Measurements from ENCODE around the gene TLR8. TPM values are rescaled to one million over a fixed set of nuclear protein-coding genes. Genes with fewer than 3 reads are reported as not detected.

TLR8 gene
- total and polyA plus RNA-seq, 10 of the 15 experiments (the other 5 are each of a cell fraction or from before 2014, with no cell fraction given) = 0.04 TPM; not detected in 9

DNA sequence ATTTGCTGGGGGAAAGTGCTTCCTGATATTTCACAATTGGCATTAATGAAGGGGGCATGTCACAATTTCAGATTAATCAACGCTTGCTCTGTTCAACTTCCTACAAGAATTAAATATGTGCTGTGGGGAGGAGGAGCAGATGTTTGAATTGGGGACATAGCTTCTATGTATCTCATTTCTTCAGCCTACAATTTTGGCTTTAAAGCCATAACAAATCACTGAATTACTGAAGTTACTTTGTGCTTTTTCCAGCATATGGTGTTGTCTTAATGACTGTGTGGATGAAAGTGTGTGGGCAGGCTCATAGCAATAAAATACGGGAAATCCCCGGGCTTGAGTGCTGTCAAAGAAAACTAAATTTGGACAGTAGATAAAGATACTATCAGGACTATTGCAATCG, 38.7 kb upstream of the TLR8 start:
- H3K4me3 ChIP-seq = peak overlapping the region; percentile 63
- H3K9me3 ChIP-seq (replicated peaks; ENCODE audit: control insufficient read depth, insufficient read depth, low read length) = no peaks in the 10 kb centered on the region; the same call in 2 of the 3 replicates
- CTCF ChIA-PET = interaction anchor here (1.0 to 3.8 kb wide), 4 partner anchors 24 to 53 kb away, joined by 6 to 22 read pairs (median 8); no protein-coding TSS in a partner anchor
- H2AFZ ChIP-seq (ENCODE audit: control insufficient read depth, low read depth, low read length) = no peak overlapping the region; the same call in 1 of the 2 replicates
- intact Hi-C loops (cut with micrococcal nuclease; ENCODE audit: unreplicated experiment) = loop anchor here (2.0 to 10.0 kb wide), 2 partner anchors 53 to 217 kb away; no protein-coding TSS in a partner anchor
- H3K36me3 ChIP-seq (ENCODE audit: control insufficient read depth in 2 of 2, insufficient read depth in 2 of 2, low read length in 1 of 2) = peaks cover 0 to 12% of the 10 kb centered on the region in 2 experiments; a peak in 2 of 4 replicates
- SMC1A ChIA-PET (ENCODE audit: uncharacterized antibody, unreplicated experiment) = interaction anchor here (0.8 to 8.0 kb wide), 9 partner anchors 9 to 53 kb away, joined by 3 to 77 read pairs (median 4); no protein-coding TSS in a partner anchor
- DNase-seq (ENCODE audit: low read depth, low spot score) (no peak), FAIRE-seq (peak; percentile 87), ATAC-seq (peak; percentile 69)
- RAD21 ChIA-PET (ENCODE audit: unreplicated experiment) = interaction anchor here (0.7 to 5.1 kb wide), 3 partner anchors 24 to 1289 kb away, joined by 3 to 47 read pairs (median 8); no protein-coding TSS in a partner anchor
- H3K79me2 ChIP-seq (ENCODE audit: control insufficient read depth, insufficient read depth, low read length) = peaks cover 58% of the 10 kb centered on the region
- no TSS peak for BruUV-seq (replicated peaks)
- POLR2A ChIA-PET = interaction anchor here (0.8 to 0.9 kb wide), 2 partner anchors 10 to 25 kb away, joined by 3 to 5 read pairs; no protein-coding TSS in a partner anchor
- H3K27me3 ChIP-seq (replicated peaks in 1 of 2; ENCODE audit: control insufficient read depth in 2 of 2, insufficient read depth in 2 of 2, low read length in 1 of 2) = no peaks in the 10 kb centered on the region
- peaks cover 24% of the 10 kb centered on the region for H3K4me1 ChIP-seq (ENCODE audit: control insufficient read depth, insufficient read depth, low read length)
- in situ Hi-C loops (cut with MboI) = no loop called here
- peak overlapping the region; percentile 95 for H3K4me2 ChIP-seq (ENCODE audit: control insufficient read depth, insufficient read depth)
- H3K9ac ChIP-seq (ENCODE audit: control insufficient read depth, insufficient read depth, low read length) = peak overlapping the region; percentile 91
- no peaks in the 10 kb centered on the region for H4K20me1 ChIP-seq (ENCODE audit: control insufficient read depth, insufficient read depth)
- peak overlapping the region; percentile 97 for H3K27ac ChIP-seq (ENCODE audit: control insufficient read depth, insufficient read depth)
- 0% methylated on average over 4 of the region's 4 CpGs for WGBS (ENCODE audit: insufficient coverage, insufficient replicate concordance, low lambda C conversion rate, missing lambda C conversion rate)
- TF ChIP-seq SREBF2 (IDR thresholded peaks at IDR 0.05; ENCODE audit: low read length) = no peak
- no peak for TF ChIP-seq KDM1A (IDR thresholded peaks at IDR 0.05; ENCODE audit: borderline replicate concordance)
- TF ChIP-seq USF2 (IDR thresholded peaks at IDR 0.05; ENCODE audit: borderline replicate concordance, low read depth, low read length) = no peak
- TF ChIP-seq POU2F2 (IDR thresholded peaks at IDR 0.05; ENCODE audit: borderline replicate concordance, low read depth, low read length) = no peak
- no peak for TF ChIP-seq POLR2AphosphoS5 (IDR thresholded peaks at IDR 0.05; ENCODE audit: low read length)
- TF ChIP-seq, protein P1, sequence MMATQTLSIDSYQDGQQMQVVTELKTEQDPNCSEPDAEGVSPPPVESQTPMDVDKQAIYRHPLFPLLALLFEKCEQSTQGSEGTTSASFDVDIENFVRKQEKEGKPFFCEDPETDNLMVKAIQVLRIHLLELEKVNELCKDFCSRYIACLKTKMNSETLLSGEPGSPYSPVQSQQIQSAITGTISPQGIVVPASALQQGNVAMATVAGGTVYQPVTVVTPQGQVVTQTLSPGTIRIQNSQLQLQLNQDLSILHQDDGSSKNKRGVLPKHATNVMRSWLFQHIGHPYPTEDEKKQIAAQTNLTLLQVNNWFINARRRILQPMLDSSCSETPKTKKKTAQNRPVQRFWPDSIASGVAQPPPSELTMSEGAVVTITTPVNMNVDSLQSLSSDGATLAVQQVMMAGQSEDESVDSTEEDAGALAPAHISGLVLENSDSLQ (IDR thresholded peaks at IDR 0.05) = peak; percentile 29; the same call in 1 of the 2 replicates
- TF ChIP-seq SREBF1 (IDR thresholded peaks at IDR 0.05; ENCODE audit: low read length) = no peak
- TF ChIP-seq IRF4 (IDR thresholded peaks at IDR 0.05; ENCODE audit: low read depth, low read length) = no peak
- no peak for TF ChIP-seq ZNF217 (IDR thresholded peaks at IDR 0.05)
- no peak for TF ChIP-seq ESRRA (IDR thresholded peaks at IDR 0.05; ENCODE audit: low read length)
- peak; percentile 51 for TF ChIP-seq RUNX3 (IDR thresholded peaks at IDR 0.05; ENCODE audit: low read length)
- no peak for TF ChIP-seq RB1 (IDR thresholded peaks at IDR 0.05; ENCODE audit: borderline replicate concordance)
- no peak for TF ChIP-seq WRNIP1 (IDR thresholded peaks at IDR 0.05; ENCODE audit: borderline replicate concordance, low read depth, low read length)
- no peak for TF ChIP-seq GABPA (IDR thresholded peaks at IDR 0.05; ENCODE audit: low read depth)
- TF ChIP-seq, protein P2, sequence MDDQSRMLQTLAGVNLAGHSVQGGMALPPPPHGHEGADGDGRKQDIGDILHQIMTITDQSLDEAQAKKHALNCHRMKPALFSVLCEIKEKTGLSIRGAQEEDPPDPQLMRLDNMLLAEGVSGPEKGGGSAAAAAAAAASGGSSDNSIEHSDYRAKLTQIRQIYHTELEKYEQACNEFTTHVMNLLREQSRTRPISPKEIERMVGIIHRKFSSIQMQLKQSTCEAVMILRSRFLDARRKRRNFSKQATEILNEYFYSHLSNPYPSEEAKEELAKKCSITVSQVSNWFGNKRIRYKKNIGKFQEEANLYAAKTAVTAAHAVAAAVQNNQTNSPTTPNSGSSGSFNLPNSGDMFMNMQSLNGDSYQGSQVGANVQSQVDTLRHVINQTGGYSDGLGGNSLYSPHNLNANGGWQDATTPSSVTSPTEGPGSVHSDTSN (IDR thresholded peaks at IDR 0.05; ENCODE audit: insufficient replicate concordance, low read depth, low read length) = no peak
- no peak for TF ChIP-seq TCF7 (IDR thresholded peaks at IDR 0.05; ENCODE audit: borderline replicate concordance)
- no peak for TF ChIP-seq YBX1 (IDR thresholded peaks at IDR 0.05)
- TF ChIP-seq MTA2 (IDR thresholded peaks at IDR 0.05; ENCODE audit: low read depth) = peak; percentile 32; the same call in 1 of the 2 replicates
- TF ChIP-seq MYB (IDR thresholded peaks at IDR 0.05; ENCODE audit: borderline replicate concordance, low read depth, low read length) = no peak
- TF ChIP-seq FOXM1 (IDR thresholded peaks at IDR 0.05; ENCODE audit: low read depth, low read length) = no peak
- TF ChIP-seq IKZF2 (IDR thresholded peaks at IDR 0.05) = no peak
- TF ChIP-seq, protein P3, sequence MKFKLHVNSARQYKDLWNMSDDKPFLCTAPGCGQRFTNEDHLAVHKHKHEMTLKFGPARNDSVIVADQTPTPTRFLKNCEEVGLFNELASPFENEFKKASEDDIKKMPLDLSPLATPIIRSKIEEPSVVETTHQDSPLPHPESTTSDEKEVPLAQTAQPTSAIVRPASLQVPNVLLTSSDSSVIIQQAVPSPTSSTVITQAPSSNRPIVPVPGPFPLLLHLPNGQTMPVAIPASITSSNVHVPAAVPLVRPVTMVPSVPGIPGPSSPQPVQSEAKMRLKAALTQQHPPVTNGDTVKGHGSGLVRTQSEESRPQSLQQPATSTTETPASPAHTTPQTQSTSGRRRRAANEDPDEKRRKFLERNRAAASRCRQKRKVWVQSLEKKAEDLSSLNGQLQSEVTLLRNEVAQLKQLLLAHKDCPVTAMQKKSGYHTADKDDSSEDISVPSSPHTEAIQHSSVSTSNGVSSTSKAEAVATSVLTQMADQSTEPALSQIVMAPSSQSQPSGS (IDR thresholded peaks at IDR 0.05; ENCODE audit: low read length) = 0 out of 2 replicates have a peak, but pooled peaks have one; percentile 16
- no peak for TF ChIP-seq LARP7 (IDR thresholded peaks at IDR 0.05)
